ENCODE results near the gene DNM2. TPM values are rescaled to one million over a fixed set of nuclear protein-coding genes. Genes with fewer than 3 reads are reported as not detected.

Gene DNM2
- total and polyA plus RNA-seq, 7 donors, result 70.6 to 149 (median 122) TPM

DNA sequence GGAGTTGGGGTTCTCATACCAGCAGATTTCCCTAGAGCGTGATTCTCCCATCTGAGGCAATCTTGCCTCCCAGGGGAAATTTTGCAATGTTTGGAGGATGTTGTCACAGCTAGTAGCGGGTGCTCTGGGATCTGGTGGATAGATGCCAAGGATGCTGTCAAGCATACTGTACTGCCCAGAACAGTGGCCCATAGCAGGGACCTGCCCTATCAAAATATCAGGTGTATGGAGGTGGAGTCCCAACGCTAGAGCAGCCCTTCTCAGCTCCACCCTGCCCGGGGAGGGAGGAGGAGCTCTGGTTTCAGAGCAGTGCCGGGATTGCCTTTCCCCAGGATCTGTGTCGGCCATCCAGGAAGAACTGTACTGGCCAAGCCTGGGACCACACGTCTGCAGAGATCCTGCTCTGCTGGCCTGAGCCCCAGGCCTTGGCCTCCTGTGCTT lies 27.5 kb upstream of the DNM2 start:
- TF ChIP-seq, protein P1, sequence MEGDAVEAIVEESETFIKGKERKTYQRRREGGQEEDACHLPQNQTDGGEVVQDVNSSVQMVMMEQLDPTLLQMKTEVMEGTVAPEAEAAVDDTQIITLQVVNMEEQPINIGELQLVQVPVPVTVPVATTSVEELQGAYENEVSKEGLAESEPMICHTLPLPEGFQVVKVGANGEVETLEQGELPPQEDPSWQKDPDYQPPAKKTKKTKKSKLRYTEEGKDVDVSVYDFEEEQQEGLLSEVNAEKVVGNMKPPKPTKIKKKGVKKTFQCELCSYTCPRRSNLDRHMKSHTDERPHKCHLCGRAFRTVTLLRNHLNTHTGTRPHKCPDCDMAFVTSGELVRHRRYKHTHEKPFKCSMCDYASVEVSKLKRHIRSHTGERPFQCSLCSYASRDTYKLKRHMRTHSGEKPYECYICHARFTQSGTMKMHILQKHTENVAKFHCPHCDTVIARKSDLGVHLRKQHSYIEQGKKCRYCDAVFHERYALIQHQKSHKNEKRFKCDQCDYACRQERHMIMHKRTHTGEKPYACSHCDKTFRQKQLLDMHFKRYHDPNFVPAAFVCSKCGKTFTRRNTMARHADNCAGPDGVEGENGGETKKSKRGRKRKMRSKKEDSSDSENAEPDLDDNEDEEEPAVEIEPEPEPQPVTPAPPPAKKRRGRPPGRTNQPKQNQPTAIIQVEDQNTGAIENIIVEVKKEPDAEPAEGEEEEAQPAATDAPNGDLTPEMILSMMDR (IDR thresholded peaks at IDR 0.05), result no peak
- no peak overlapping the region for H3K4me3 ChIP-seq
- H3K36me3 ChIP-seq (ENCODE audit: insufficient read depth in 1 of 2, low read depth in 1 of 2), result peaks cover 0 to 79% of the 10 kb centered on the region in 2 donors
- peaks cover 5% of the 10 kb centered on the region for H3K4me1 ChIP-seq
- no peaks in the 10 kb centered on the region for H3K9me3 ChIP-seq
- no peak overlapping the region for H3K27ac ChIP-seq
- 42 to 66% (median 45%) methylated on average over 7 of the region's 7 CpGs for WGBS, 3 donors
- peak in 1 of 4 donors; percentile 17 for ATAC-seq
- intact Hi-C loops (cut with DNase I), result no loop called here
- H3K27me3 ChIP-seq (ENCODE audit: insufficient read depth in 3 of 3, low read length in 2 of 3), result no peaks in the 10 kb centered on the region
- DNase-seq, result no peak

DNA sequence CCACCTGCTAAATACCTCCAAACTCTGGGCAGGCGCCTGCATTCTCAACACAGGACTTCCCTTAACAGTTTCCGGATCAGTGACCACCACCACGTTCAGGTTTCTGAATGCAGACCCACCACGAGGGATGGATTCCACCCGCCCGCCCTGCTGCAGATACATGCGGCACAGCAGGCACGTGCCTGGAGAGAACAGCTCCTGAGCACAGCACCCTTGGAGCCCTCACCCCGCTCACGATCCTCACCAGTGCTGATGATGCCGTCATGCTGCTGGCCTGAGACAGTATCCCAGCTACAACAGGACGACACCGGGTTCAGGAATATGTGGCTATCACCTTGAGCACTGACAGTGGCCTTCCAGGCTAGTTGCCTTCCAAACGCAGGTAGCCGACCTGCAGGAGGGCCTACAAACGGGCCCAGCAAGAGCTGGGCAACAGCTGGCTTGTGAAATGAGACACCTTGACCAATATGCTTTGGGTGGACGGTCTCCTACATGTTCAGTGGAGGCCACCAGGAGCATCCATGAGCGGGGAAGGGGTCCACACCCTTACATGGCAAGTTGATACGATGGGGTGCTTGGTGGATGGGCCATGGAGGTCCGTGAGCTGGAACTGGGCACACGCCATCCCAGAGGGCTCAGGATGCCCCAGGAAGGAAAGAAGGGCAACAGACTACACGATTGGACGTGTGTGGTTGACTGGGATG lies 26.5 kb upstream of the DNM2 start:
- Histone ChIP-seq H3K9me3 (no peaks in the 10 kb centered on the region), H3K4me1 (peaks cover 6% of the 10 kb centered on the region), H3K4me3 (no peak overlapping the region), H3K27me3 (ENCODE audit: insufficient read depth in 3 of 3, low read length in 2 of 3) (no peaks in the 10 kb centered on the region), H3K27ac (no peak overlapping the region), H3K36me3 (ENCODE audit: insufficient read depth in 1 of 2, low read depth in 1 of 2) (peaks cover 0 to 69% of the 10 kb centered on the region in 2 donors)
- DNase-seq (no peak), ATAC-seq (no peak)
- intact Hi-C loops (cut with DNase I), result no loop called here
- TF ChIP-seq, protein P1 (IDR thresholded peaks at IDR 0.05), result no peak
- 78 to 81% (median 80%) methylated on average over 23 of the region's 23 CpGs for WGBS, 3 donors

DNA sequence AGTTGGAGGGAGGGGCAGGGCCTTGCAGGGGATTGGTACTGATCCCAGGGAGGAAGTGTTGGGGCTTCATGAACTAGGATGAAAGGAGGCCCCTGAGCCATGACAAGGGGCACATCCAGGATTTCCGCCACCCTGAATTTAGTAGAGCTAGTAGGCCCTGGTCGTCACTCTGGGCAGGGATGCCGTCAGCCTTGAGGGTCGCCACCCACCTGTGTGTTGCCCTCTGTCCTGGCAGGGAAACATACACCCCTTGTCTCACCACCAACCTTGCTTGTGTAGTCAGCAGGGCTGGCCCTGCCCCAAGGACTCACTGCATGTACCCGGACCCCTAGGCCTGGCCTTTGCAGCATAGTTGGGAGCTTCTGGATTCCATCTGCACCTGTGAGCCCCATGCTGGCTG lies 26.0 kb upstream of the DNM2 start:
- DNase-seq, result no peak
- H3K36me3 ChIP-seq (ENCODE audit: insufficient read depth in 1 of 2, low read depth in 1 of 2), result peaks cover 0 to 63% of the 10 kb centered on the region in 2 donors
- TF ChIP-seq, protein P1 (IDR thresholded peaks at IDR 0.05), result no peak

DNA sequence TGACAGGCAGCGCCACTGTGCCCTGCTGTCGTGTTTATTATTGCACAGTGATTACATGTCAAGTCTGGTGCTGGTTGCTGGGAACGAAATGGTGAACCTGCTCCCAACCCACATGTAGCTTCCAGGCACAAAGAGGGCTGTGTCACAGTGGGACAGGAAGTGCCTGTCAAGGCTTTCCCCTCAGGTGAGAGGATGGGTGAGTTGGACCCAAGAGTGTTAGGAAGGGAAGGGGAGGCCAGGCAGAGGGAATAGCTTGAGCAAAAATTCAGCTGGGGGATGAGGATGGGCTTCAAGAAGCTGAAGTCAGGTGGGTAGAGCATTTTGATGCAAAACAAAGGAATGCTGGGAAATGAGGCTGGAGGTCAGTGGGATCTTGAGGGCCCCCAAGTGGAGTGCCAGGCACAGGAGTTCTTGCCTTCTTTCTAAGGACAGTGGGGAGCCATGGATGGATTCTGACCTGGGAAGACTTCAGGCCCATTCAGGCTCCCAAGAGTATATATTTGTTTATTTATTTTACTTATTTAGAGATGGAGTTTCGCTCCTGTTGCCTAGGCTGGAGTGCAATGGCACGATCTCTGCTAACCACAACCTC lies 25.1 kb upstream of the DNM2 start:
- Histone ChIP-seq H3K4me3 (no peak overlapping the region), H3K27ac (no peak overlapping the region), H3K36me3 (ENCODE audit: insufficient read depth in 1 of 2, low read depth in 1 of 2) (peaks cover 0 to 55% of the 10 kb centered on the region in 2 donors), H3K27me3 (ENCODE audit: insufficient read depth in 3 of 3, low read length in 2 of 3) (no peaks in the 10 kb centered on the region), H3K9me3 (no peaks in the 10 kb centered on the region), H3K4me1 (peaks cover 6% of the 10 kb centered on the region)
- WGBS, 3 donors, result 79 to 89% (median 81%) methylated on average over 5 of the region's 5 CpGs
- TF ChIP-seq, protein P1 (IDR thresholded peaks at IDR 0.05), result no peak
- intact Hi-C loops (cut with DNase I), result no loop called here
- DNase-seq (no peak), ATAC-seq (no peak)

More for the DNA sequence above, 26.0 kb upstream of the DNM2 start:
- no peaks in the 10 kb centered on the region for H3K27me3 ChIP-seq (ENCODE audit: insufficient read depth in 3 of 3, low read length in 2 of 3)
- H3K4me1 ChIP-seq, result peaks cover 6% of the 10 kb centered on the region
- no peak overlapping the region for H3K27ac ChIP-seq
- intact Hi-C loops (cut with DNase I), result no loop called here
- H3K9me3 ChIP-seq, result no peaks in the 10 kb centered on the region
- ATAC-seq, result no peak
- H3K4me3 ChIP-seq, result no peak overlapping the region
- 72 to 79% (median 76%) methylated on average over 5 of the region's 5 CpGs for WGBS, 3 donors
